Measurements from ENCODE around the gene GOSR1. TPM values are rescaled to one million over a fixed set of nuclear protein-coding genes. Genes with fewer than 3 reads are reported as not detected.
"Not testable (repeated sequence)": the region's sequence is repeated elsewhere in the genome, so short reads cannot be mapped to it uniquely, and the experiment has no call there.

Gene GOSR1
- total RNA-seq, 1 donor from 2014 or later, result 47.5 TPM

DNA sequence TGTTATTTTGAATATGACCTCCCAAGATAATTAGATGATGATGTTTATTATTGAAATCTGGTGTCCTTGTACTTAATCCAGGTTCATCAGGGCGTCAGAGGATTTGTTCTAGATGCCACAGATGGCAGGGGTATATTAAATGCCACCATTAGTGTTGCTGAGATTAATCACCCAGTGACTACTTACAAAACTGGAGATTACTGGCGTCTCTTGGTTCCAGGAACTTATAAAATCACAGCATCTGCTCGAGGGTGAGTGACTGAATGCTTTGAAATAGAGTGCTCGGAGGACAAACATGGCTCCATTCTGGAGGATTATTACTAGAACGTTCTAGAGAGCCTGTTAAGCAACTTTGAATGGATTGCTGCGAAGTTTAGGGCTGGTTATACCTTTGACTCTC is 33.5 kb upstream of the GOSR1 start:
- Mint-ChIP-seq H3K27me3 (ENCODE audit: low read depth) (no peaks in the 10 kb centered on the region), H3K9me3 (ENCODE audit: low read depth) (no peaks in the 10 kb centered on the region), H3K4me3 (ENCODE audit: unreplicated experiment) (no peak overlapping the region), H3K27ac (ENCODE audit: unreplicated experiment) (no peak overlapping the region), H3K4me1 (ENCODE audit: low read depth) (no peaks in the 10 kb centered on the region), H3K36me3 (ENCODE audit: low read depth) (peaks cover 21% of the 10 kb centered on the region)
- no peak for DNase-seq (ENCODE audit: low spot score)
- TF ChIP-seq, protein P1, sequence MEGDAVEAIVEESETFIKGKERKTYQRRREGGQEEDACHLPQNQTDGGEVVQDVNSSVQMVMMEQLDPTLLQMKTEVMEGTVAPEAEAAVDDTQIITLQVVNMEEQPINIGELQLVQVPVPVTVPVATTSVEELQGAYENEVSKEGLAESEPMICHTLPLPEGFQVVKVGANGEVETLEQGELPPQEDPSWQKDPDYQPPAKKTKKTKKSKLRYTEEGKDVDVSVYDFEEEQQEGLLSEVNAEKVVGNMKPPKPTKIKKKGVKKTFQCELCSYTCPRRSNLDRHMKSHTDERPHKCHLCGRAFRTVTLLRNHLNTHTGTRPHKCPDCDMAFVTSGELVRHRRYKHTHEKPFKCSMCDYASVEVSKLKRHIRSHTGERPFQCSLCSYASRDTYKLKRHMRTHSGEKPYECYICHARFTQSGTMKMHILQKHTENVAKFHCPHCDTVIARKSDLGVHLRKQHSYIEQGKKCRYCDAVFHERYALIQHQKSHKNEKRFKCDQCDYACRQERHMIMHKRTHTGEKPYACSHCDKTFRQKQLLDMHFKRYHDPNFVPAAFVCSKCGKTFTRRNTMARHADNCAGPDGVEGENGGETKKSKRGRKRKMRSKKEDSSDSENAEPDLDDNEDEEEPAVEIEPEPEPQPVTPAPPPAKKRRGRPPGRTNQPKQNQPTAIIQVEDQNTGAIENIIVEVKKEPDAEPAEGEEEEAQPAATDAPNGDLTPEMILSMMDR (IDR thresholded peaks at IDR 0.05), result no peak

DNA sequence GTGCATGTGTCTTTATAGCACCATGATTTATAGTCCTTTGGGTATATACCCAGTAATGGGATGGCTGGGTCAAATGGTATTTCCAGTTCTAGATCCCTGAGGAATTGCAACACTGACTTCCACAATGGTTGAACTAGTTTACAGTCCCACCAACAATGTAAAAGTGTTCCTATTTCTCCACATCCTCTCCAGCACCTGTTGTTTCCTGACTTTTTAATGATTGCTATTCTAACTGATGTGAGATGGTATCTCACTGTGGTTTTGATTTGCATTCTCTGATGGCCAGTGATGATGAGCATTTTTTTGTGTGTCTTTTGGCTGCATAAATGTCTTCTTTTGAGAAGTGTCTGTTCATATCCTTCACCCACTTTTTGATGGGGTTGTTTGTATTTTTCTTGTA is 30.6 kb upstream of the GOSR1 start:
- not testable (repeated sequence) for H3K27ac Mint-ChIP-seq (ENCODE audit: unreplicated experiment); DNase-seq (ENCODE audit: low spot score); H3K27me3 Mint-ChIP-seq (ENCODE audit: low read depth); H3K9me3 Mint-ChIP-seq (ENCODE audit: low read depth); H3K4me3 Mint-ChIP-seq (ENCODE audit: unreplicated experiment)
- Mint-ChIP-seq H3K36me3 (ENCODE audit: low read depth) (peaks cover 23% of the 10 kb centered on the region), H3K4me1 (ENCODE audit: low read depth) (peaks cover 16% of the 10 kb centered on the region)

DNA sequence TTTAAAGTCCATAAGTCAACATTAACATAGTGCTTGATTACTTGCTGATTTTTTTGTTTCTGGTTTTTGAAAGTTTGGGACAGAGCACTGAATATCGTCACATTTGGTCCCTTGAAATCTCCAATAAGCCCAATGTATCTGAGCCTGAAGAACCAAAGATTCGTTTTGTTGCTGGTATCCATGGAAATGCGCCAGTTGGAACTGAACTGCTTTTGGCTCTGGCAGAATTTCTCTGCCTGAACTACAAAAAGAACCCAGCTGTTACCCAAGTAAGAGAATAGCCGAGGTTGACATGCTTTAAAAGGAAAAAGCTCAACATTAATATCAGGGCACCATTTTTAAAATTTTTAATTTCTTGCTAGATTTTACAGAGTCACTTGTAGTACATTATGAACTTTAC is 27.7 kb upstream of the GOSR1 start:
- H3K27me3 Mint-ChIP-seq (ENCODE audit: low read depth), result no peaks in the 10 kb centered on the region
- no peak overlapping the region for H3K4me3 Mint-ChIP-seq (ENCODE audit: unreplicated experiment)
- peaks cover 3% of the 10 kb centered on the region for H3K9me3 Mint-ChIP-seq (ENCODE audit: low read depth)
- TF ChIP-seq, protein P1 (IDR thresholded peaks at IDR 0.05), result no peak
- peak overlapping the region; percentile 71 for H3K27ac Mint-ChIP-seq (ENCODE audit: unreplicated experiment)
- H3K36me3 Mint-ChIP-seq (ENCODE audit: low read depth), result peaks cover 23% of the 10 kb centered on the region
- H3K4me1 Mint-ChIP-seq (ENCODE audit: low read depth), result peaks cover 16% of the 10 kb centered on the region
- no peak for DNase-seq (ENCODE audit: low spot score)

DNA sequence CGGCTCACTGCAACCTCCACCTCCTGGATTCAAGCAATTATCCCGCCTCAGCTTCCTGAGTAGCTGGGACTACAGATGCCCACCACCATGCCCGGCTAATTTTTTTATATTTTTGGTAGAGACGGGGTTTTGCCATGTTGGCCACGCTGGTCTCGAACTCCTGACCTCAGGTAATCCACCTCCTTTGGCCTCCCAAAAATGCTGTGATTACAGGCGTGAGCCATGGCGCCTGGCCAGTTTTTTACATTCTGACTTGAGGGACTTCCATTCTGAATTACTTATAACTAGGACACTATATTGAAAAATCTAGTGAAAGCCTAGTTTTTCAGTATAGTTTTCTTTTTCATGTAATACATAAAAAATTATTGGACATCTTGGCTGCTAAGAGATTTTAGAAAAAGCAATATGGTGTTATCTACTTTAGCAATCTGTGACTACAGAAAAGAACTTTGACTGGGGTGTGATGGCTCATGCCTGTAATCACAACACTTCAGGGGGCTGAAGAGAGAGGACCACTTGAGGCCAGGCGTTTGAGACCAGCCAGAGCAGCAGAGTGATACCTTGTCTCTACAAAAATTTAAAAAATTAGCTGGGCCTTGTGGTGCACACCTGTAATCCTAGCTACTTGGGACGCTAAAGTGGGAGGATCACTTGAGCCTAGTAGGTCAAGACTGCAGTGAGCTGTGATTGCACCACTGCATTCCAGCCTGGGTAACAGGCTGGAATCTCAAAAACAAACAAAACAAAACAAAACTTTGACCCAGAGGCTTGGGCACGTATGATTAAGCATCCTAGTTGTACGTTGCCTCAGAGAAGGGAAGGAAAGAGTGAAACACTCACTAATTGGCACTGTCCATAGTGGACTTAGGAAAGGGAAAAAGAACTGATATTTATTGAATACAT is 26.8 kb upstream of the GOSR1 start:
- peak overlapping the region; percentile 22 for H3K27ac Mint-ChIP-seq (ENCODE audit: unreplicated experiment)
- DNase-seq (ENCODE audit: low spot score), result no peak
- no peak overlapping the region for H3K4me3 Mint-ChIP-seq (ENCODE audit: unreplicated experiment)
- peaks cover 3% of the 10 kb centered on the region for H3K9me3 Mint-ChIP-seq (ENCODE audit: low read depth)
- H3K27me3 Mint-ChIP-seq (ENCODE audit: low read depth), result no peaks in the 10 kb centered on the region
- peaks cover 21% of the 10 kb centered on the region for H3K36me3 Mint-ChIP-seq (ENCODE audit: low read depth)
- H3K4me1 Mint-ChIP-seq (ENCODE audit: low read depth), result peaks cover 16% of the 10 kb centered on the region
- TF ChIP-seq, protein P1 (IDR thresholded peaks at IDR 0.05), result no peak

DNA sequence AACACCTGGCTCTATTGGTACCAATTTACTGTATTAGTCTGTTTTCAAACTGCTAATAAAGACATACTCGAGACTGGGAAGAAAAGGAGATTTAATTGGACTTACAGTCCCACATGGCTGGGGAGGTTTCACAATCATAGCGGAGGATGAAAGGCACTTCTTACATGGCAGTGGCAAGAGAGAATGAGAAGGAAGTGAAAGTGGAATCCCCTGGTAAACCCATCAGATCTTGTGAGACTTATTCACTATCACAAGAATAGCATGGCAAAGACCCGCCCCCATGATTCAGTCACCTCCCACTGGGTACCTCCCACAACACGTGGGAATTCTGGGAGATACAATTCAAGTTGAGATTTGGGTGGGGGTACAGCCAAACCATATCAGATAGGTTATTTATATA is 22.6 kb upstream of the GOSR1 start:
- no peak overlapping the region for H3K4me3 Mint-ChIP-seq (ENCODE audit: unreplicated experiment)
- no peak for DNase-seq (ENCODE audit: low spot score)
- no peaks in the 10 kb centered on the region for H3K27me3 Mint-ChIP-seq (ENCODE audit: low read depth)
- H3K27ac Mint-ChIP-seq (ENCODE audit: unreplicated experiment), result no peak overlapping the region
- H3K9me3 Mint-ChIP-seq (ENCODE audit: low read depth), result peaks cover 3% of the 10 kb centered on the region
- H3K36me3 Mint-ChIP-seq (ENCODE audit: low read depth), result peaks cover 26% of the 10 kb centered on the region
- peaks cover 11% of the 10 kb centered on the region for H3K4me1 Mint-ChIP-seq (ENCODE audit: low read depth)
- TF ChIP-seq, protein P1 (IDR thresholded peaks at IDR 0.05), result no peak

DNA sequence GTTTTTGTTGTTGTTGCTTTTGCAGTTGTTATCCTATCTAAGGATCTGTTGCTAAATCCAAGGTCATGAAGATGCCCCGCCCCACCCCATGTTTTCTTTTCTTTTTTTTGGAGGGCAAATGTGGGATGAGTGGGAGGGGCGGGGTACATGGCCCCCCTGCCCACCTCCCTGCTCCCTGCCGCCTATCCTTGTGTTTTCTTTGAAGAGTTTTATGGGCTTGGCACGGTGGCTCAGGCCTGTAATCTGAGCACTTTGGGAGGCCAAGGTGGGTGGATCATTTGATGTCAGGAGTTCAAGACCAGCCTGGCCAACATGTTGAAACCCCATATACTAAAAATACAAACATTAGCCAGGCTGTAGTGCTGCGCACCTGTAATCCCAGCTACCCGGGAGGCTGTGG is 18.8 kb upstream of the GOSR1 start:
- Mint-ChIP-seq H3K4me3 (ENCODE audit: unreplicated experiment) (no peak overlapping the region), H3K27me3 (ENCODE audit: low read depth) (no peaks in the 10 kb centered on the region), H3K9me3 (ENCODE audit: low read depth) (peaks cover 3% of the 10 kb centered on the region), H3K27ac (ENCODE audit: unreplicated experiment) (no peak overlapping the region), H3K36me3 (ENCODE audit: low read depth) (peaks cover 30% of the 10 kb centered on the region), H3K4me1 (ENCODE audit: low read depth) (peaks cover 3% of the 10 kb centered on the region)
- TF ChIP-seq, protein P1 (IDR thresholded peaks at IDR 0.05), result no peak
- DNase-seq (ENCODE audit: low spot score), result no peak

DNA sequence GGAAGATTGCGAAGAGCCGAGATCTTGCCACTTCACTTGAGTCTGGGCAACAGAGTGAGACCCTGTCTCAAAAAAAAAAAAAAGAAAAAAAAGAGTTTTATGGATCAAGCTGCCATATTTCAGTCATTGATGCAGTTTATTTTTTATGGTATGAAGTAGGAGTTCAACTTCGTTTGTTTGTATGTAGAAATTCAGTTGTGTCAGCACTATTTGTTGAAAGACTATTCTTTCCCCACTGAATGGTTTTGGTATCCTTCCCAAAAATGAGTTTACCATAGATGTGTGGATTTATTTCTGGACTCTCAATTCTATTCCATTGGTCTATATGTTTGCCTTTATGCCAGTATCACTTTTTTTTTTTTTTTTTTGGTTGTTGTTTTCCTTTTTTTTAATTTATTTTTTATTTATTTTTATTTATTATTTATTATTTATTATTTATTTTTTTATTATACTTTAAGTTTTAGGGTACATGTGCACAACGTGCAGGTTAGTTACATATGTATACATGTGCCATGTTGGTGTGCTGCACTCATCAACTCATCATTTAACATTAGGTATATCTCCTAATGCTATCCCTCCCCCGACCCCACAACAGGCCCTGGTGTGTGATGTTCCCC is 18.3 kb upstream of the GOSR1 start:
- H3K4me3 Mint-ChIP-seq (ENCODE audit: unreplicated experiment); H3K27ac Mint-ChIP-seq (ENCODE audit: unreplicated experiment); H3K4me1 Mint-ChIP-seq (ENCODE audit: low read depth); DNase-seq (ENCODE audit: low spot score); H3K27me3 Mint-ChIP-seq (ENCODE audit: low read depth); H3K9me3 Mint-ChIP-seq (ENCODE audit: low read depth): not testable (repeated sequence)
- H3K36me3 Mint-ChIP-seq (ENCODE audit: low read depth), result peaks cover 30% of the 10 kb centered on the region

All from chondrocyte (in vitro differentiated cells).